Osteoblast (primary cell): ENCODE data around the gene PTPRN2. TPM values are rescaled to one million over a fixed set of nuclear protein-coding genes. Genes with fewer than 3 reads are reported as not detected.

ENCODE experiments used
- DNase-seq: peaks from one replicate; pipeline ENCODE4 v3.0.0; 2011; ENCODE audit warnings: low spot score, mixed read lengths; ENCODE audit not compliant: insufficient read length; ENCODE audit errors: missing footprints
- H2AFZ ChIP-seq: 2 replicates; pipeline ENCODE4 v1.6.0; 2011; ENCODE audit warnings: mild to moderate bottlenecking, low read length
- H3K27ac ChIP-seq: 2 replicates; pipeline ENCODE4 v1.5.1; 2011; ENCODE audit warnings: mild to moderate bottlenecking, low read depth, low read length, moderate library complexity
- H3K27me3 ChIP-seq: 2 replicates; pipeline ENCODE4 v1.6.0; 2012; ENCODE audit warnings: mild to moderate bottlenecking, control low read depth, inconsistent platforms, low read length, moderate library complexity; ENCODE audit not compliant: insufficient read depth
- H3K36me3 ChIP-seq: 2 replicates; pipeline ENCODE4 v1.5.1; 2011; ENCODE audit warnings: mild to moderate bottlenecking, low read length, control low read depth, moderate library complexity; ENCODE audit not compliant: insufficient read depth
- H3K4me1 ChIP-seq: 2 replicates; pipeline ENCODE4 v1.5.1; 2011; ENCODE audit warnings: mild to moderate bottlenecking, low read length, control low read depth, moderate library complexity; ENCODE audit not compliant: insufficient read depth
- H3K4me2 ChIP-seq: 2 replicates; pipeline ENCODE4 v1.6.0; 2011; ENCODE audit warnings: mild to moderate bottlenecking, low read length; ENCODE audit not compliant: insufficient read depth
- H3K4me3 ChIP-seq: fragments of 200-600 bp; sonication (generic); 3 replicates; pipeline ENCODE4 v1.5.1; 2012; ENCODE audit warnings: mild to moderate bottlenecking, low read length, inconsistent platforms; ENCODE audit not compliant: insufficient read depth
- H3K79me2 ChIP-seq: 2 replicates; pipeline ENCODE4 v1.6.0; 2012; ENCODE audit warnings: mild to moderate bottlenecking, low read length, control low read depth, inconsistent platforms; ENCODE audit not compliant: insufficient read depth
- H3K9me3 ChIP-seq: 2 replicates; pipeline ENCODE4 v1.5.1; 2011; ENCODE audit warnings: low read depth, low read length, control low read depth
- H4K20me1 ChIP-seq: 2 replicates; pipeline ENCODE4 v1.6.0; 2012; ENCODE audit warnings: mild to moderate bottlenecking, low read length, control low read depth; ENCODE audit not compliant: insufficient read depth
- CTCF ChIP-seq: IDR thresholded peaks from 2 replicates; pipeline ENCODE4 v1.5.1; 2011; ENCODE audit warnings: mild to moderate bottlenecking, low read depth, low read length, moderate library complexity; ENCODE audit errors: extremely low read depth
- total RNA-seq: library from RNA; depleted of rRNA; stranded (reverse); fragments of >200 nt; gene quantifications from 2 replicates; pipeline ENCODE4 v1.2.3, GENCODE V29; 2012

Gene PTPRN2
- total RNA-seq, 1 donor: 0.36 TPM

GRCh38 chr7:158362912-158363905 lies 224.4 kb downstream of the PTPRN2 start:
- Histone ChIP-seq H3K4me1 (no peaks in the 10 kb centered on the region), H3K4me2 (no peak overlapping the region), H2AFZ (no peak overlapping the region), H3K27ac (no peak overlapping the region), H3K4me3 (no peak overlapping the region), H4K20me1 (no peaks in the 10 kb centered on the region), H3K79me2 (no peaks in the 10 kb centered on the region), H3K9me3 (no peaks in the 10 kb centered on the region), H3K27me3 (no peaks in the 10 kb centered on the region), H3K36me3 (no peaks in the 10 kb centered on the region)
- no peak for TF ChIP-seq CTCF
- DNase-seq: no peak

- TF ChIP-seq CTCF: no peak
- Histone ChIP-seq H2AFZ (no peak overlapping the region), H3K27me3 (no peaks in the 10 kb centered on the region), H3K9me3 (no peaks in the 10 kb centered on the region), H3K4me2 (no peak overlapping the region), H3K4me1 (no peaks in the 10 kb centered on the region), H4K20me1 (no peaks in the 10 kb centered on the region), H3K36me3 (no peaks in the 10 kb centered on the region), H3K27ac (no peak overlapping the region), H3K4me3 (no peak overlapping the region), H3K79me2 (no peaks in the 10 kb centered on the region)
- no peak for DNase-seq
These were observed 225.6 kb downstream of the PTPRN2 start for GRCh38 chr7:158362001-158362400.

GRCh38 chr7:158361326-158361946 lies 226.2 kb downstream of the PTPRN2 start:
- no peak overlapping the region for H3K4me3 ChIP-seq
- no peak overlapping the region for H3K27ac ChIP-seq
- no peaks in the 10 kb centered on the region for H3K27me3 ChIP-seq
- no peaks in the 10 kb centered on the region for H3K36me3 ChIP-seq
- H3K4me1 ChIP-seq: no peaks in the 10 kb centered on the region
- no peak overlapping the region for H3K4me2 ChIP-seq
- H2AFZ ChIP-seq: no peak overlapping the region
- no peak for DNase-seq
- H3K9me3 ChIP-seq: no peaks in the 10 kb centered on the region
- H4K20me1 ChIP-seq: no peaks in the 10 kb centered on the region
- no peaks in the 10 kb centered on the region for H3K79me2 ChIP-seq
- no peak for TF ChIP-seq CTCF

- no peaks in the 10 kb centered on the region for H3K9me3 ChIP-seq
- H3K36me3 ChIP-seq: no peaks in the 10 kb centered on the region
- no peaks in the 10 kb centered on the region for H3K79me2 ChIP-seq
- H2AFZ ChIP-seq: no peak overlapping the region
- H3K4me2 ChIP-seq: no peak overlapping the region
- no peak overlapping the region for H3K27ac ChIP-seq
- no peaks in the 10 kb centered on the region for H4K20me1 ChIP-seq
- H3K4me1 ChIP-seq: no peaks in the 10 kb centered on the region
- no peak overlapping the region for H3K4me3 ChIP-seq
- no peaks in the 10 kb centered on the region for H3K27me3 ChIP-seq
- no peak for DNase-seq
- TF ChIP-seq CTCF: no peak
These were observed 228.5 kb downstream of the PTPRN2 start for GRCh38 chr7:158358926-158359645.
